GM11168 (cell line): ENCODE measurements around the gene LAMC1.

Experiments used
- in situ Hi-C: fragments of 300-500 bp; cut with MboI; formaldehyde crosslinking; loops from one replicate; pipeline ENCODE4 v1.12.0; 2022; ENCODE audit warnings: low sequenced_read_pairs; ENCODE audit not compliant: unreplicated experiment

The LAMC1 gene

GRCh38 chr1:183101081-183101480 is 77.9 kb downstream of the LAMC1 start:
- in situ Hi-C loops = no loop called here

DNA sequence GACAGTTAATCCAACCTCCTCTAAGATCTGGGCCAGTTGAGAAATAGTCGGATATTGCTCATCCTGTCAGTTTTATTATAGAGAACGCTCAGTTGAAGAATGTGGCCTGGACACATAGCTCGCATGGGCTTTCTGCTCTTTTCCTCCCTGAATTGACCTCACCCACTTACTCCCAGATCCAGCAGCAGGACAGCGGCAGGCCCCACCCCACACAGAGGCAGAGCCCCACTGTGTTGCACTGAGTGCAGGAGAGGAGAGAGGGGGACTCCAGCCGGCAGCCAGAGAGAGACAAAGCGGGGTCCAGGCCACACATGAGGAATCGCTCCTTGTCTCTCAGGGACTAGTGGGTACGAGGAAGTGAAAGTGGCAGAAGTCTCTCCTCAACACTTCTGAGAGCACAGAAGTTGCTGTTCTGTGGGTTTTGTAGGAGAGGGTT is 78.6 kb downstream of the LAMC1 start:
- in situ Hi-C loops = no loop called here

DNA sequence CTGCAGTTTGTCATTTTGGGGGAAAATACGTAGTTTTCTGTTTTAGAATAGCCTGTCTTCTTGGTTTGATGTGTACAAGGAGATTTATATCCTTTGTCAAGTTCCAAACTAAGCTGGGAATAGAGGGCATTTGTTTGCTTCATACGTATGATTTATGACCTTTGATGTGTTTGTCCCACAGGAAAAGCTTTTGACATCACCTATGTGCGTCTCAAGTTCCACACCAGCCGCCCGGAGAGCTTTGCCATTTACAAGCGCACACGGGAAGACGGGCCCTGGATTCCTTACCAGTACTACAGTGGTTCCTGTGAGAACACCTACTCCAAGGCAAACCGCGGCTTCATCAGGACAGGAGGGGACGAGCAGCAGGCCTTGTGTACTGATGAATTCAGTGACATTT is 79.9 kb downstream of the LAMC1 start:
- in situ Hi-C loops = no loop called here

DNA sequence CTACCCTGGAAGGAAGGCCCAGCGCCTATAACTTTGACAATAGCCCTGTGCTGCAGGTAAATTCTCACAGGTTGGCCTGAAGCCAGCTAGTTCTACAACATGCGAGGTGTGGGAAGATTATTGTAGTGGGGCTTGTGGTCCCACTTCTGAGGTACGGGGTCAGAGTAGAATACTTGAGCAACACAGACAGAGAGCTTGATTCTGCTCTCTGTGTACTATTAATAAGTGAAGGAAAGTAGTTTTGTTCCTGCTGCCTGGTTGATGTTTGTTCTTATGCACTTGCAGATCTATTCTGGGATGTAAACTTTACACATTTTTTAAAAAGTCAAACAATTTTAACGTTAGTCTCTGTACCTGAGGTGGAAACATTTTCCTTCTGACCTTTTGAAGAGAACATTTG is 80.4 kb downstream of the LAMC1 start:
- in situ Hi-C loops = no loop called here

GRCh38 chr1:183105449-183105848 is 82.2 kb downstream of the LAMC1 start:
- in situ Hi-C loops = no loop called here

DNA sequence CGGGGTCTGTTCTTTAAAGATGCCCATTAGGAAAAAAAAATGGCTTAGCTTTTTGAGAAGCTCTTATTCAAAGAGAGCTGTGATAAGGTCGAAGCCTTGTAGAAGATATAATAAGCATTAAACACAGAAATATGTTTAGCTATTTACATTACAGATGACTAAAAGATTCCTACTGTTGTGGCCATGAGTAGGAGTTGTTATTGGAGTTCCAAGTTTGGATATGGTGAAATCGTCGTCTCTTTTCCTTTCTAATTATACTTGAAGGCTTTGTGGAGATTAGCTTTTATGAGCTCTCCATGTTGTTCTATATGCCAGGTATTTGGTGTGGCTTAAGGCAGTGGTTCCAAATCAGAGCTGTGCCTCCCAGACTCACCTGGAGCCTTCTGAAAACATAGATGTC is 82.9 kb downstream of the LAMC1 start:
- in situ Hi-C loops = no loop called here

DNA sequence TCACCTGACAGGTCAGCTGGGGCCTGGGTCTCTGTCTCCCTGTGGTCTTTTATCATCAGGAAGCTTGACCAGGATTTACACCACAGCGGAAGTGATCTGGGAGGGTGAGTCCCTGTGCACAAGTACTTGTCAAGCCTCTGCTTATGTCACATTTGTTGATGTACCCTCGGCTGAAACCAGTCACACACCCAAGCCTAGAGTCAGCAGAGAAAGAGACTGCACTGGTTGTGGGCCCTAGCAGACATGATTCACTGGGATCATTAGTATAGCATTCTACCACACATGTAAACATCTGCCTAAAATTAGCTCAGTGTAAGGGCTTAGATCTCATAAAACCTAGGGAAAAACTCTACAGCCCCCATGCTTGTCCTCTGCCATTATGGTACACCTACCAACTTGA is 83.5 kb downstream of the LAMC1 start:
- in situ Hi-C loops = no loop called here

DNA sequence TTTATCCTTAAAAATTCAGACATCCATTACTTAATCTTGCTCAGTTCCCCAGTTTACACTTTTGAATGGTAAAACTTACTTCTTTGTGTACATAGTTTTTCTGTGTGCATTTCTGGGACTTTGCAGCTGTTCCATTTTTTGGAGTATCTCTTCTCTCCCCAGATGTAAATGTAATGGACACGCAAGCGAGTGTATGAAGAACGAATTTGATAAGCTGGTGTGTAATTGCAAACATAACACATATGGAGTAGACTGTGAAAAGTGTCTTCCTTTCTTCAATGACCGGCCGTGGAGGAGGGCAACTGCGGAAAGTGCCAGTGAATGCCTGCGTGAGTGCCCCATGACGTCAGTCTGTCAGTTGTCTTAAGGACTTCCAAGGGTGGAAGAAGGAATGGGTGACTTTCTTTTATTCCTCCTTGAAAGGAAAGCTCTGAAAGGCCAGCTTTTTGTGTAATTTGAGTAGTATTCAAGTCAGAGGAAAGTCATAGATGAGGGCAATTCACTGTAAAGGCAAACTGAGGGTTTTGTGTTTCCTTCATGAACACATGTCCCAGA is 87.2 kb downstream of the LAMC1 start:
- in situ Hi-C loops = no loop called here

DNA sequence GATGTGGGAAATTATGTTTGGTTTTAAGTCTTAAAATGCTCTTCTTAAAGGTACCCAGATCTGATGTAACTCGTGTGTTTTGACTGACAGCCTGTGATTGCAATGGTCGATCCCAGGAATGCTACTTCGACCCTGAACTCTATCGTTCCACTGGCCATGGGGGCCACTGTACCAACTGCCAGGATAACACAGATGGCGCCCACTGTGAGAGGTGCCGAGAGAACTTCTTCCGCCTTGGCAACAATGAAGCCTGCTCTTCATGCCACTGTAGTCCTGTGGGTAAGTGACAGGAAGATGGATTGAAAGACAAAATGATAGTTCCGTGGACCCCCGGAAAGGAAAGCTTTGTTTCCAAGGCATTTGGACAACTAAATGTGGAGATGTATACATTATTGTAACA is 91.2 kb downstream of the LAMC1 start:
- in situ Hi-C loops = no loop called here

- in situ Hi-C loops = no loop called here
Observed at GRCh38 chr1:183116416-183116815, 93.2 kb downstream of the LAMC1 start.

GRCh38 chr1:183121609-183122008 is 98.4 kb downstream of the LAMC1 start:
- in situ Hi-C loops = no loop called here

GRCh38 chr1:183124259-183124658 is 101.0 kb downstream of the LAMC1 start:
- in situ Hi-C loops = no loop called here

DNA sequence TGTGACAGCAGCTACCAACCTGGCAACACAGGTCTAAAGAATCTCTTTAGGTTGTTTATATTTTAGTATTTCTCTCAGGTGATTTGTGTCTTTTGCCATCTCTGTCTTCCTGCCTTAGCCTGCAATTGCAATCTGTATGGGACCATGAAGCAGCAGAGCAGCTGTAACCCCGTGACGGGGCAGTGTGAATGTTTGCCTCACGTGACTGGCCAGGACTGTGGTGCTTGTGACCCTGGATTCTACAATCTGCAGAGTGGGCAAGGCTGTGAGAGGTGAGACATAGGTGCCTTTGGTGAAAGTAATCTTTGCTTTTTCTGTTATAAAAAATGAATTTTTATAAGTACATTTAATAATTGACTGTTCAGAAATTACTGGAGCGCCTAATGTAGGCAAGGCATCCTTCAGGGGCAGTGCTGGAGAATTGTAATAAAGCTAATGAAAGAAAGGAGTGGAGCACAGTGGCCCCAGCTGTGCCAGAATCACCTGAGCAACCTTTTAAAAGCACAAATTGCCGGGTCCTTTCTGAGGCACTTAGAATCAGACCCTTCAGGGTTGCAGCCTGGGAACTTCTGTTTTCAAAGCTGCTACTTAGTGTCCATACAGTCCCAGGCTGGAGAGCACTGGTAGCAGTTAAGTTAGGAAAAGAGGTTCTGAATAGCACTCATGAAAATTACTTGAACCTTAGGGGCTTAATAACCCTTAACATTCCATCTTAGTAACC is 102.2 kb downstream of the LAMC1 start:
- in situ Hi-C loops = no loop called here

GRCh38 chr1:183126000-183126366 is 102.8 kb downstream of the LAMC1 start:
- in situ Hi-C loops = no loop called here

DNA sequence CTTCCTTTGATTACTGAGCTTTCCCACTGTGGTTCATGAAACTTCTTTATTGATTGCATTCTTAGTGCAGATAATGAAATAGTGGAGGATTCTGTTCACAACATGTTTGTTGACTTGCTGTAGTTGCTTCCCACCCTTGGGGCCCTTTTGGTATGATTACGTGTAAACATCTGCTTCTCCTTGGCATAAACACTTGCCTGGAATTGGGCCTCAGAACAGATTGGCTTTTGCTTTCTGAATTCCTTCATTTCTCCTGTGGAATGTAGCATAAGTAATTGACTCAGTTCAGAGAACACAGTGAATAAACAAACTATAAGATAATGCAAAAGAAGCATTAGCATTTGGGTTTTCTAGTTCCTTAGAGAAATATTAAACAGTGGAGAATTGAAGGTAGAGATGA is 103.3 kb downstream of the LAMC1 start:
- in situ Hi-C loops = no loop called here

GRCh38 chr1:183129921-183130690 is 106.9 kb downstream of the LAMC1 start:
- in situ Hi-C loops = no loop called here

DNA sequence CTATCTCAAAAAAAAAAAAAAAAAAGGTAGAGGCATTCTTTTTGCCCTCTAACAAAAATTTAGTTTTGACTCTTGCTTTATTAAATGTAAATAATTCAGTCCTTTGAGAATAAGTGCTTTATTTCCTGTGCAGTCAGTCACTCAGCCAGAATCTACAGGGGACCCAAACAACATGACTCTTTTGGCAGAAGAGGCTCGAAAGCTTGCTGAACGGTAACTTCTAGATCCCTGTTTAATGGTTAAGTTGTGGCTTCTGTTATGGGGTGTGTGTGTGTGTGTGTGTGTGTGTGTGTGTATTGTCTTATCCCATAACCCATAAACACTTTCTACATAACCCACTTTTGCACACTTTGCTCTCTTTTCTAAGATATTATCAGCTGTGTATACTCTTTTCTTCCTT is 107.9 kb downstream of the LAMC1 start:
- in situ Hi-C loops = no loop called here

DNA sequence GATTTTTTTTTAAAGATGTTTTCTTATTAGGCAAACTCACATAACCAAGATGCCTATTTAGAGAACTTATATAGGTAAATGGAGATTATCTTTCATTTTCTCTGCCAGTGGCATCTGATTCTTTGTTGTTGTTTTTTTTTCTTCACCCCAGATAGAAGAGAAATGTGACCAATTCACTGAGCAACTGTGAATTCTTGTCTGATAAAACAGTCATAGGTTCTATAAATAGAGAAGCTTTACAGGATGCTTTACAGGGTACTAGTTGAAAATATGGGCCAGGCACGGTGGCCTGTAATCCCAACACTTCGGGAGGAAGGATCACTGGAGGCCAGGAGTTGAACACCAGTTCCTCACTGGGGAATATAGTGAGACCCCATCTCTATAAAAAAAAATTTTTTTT is 112.1 kb downstream of the LAMC1 start:
- in situ Hi-C loops = no loop called here

- in situ Hi-C loops = no loop called here
Observed at GRCh38 chr1:183137782-183138181, 114.6 kb downstream of the LAMC1 start.

- in situ Hi-C loops = no loop called here
Observed at GRCh38 chr1:183138301-183138700, 115.1 kb downstream of the LAMC1 start.

DNA sequence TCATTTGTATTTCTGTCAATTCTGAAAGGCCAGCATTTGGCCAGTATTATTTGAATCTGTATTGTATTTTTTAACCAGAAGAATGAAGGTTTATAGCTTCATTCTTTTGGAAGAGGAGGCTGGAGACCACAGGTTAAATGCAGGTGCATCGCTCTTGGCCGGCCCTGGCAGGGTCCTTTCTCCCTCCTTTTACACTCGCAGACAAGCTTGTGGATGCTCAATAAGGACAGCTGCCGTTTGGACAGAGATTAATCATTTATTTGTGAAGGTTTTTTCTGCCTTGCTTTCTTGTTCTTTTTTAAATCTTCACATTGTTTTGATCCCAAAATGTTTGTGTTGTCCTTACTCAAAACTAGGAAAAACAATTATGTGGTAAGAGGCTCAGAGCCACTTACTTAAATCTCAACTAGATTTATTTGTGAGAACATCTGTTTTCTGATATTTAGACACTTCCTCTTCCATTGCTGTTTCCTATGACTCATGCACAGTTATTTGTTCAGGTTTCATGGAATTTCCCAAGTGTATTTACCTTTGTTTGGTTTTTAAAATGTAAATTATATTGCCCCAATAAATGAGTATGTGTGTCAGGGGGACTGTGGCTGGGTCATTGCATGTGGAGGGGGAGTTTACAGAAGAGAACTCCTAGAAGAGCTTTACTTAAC is 116.2 kb downstream of the LAMC1 start:
- in situ Hi-C loops = no loop called here
